T-cell (primary cell): ENCODE data around the gene NDUFA5. TPM values are rescaled to one million over a fixed set of nuclear protein-coding genes. Genes with fewer than 3 reads are reported as not detected.

ENCODE experiments used
- ATAC-seq, 4 experiments: fragments of 200-7000 bp in 3 of 4; fragments of 150-1000 bp in 1 of 4; cut with Tn5 transposase; replicated peaks in 1 of 4; 1 replicate in 3 of 4; 2 replicates in 1 of 4; pipeline ENCODE4 v1.10.0; 2021; ENCODE audit warnings: moderate library complexity in 3 of 4, mild to moderate bottlenecking in 2 of 4, moderate number of reproducible peaks in 1 of 4
- CTCF ChIA-PET, 2 donors: fragments of 300-600 bp; sonication (Branson Sonifier 250); formaldehyde crosslinking; loops; one replicate each; lab custom pipeline; 2022; ENCODE audit warnings: antibody characterized with exemption in 2 of 2; lab: Charles Lee
- POLR2A ChIA-PET, 2 donors: fragments of 300-600 bp; sonication (Branson Sonifier 250); formaldehyde crosslinking; loops; one replicate each; lab custom pipeline; 2022; ENCODE audit warnings: antibody characterized with exemption in 2 of 2; lab: Charles Lee
- DNase-seq, 35 experiments: peaks; one replicate each; pipeline versions ENCODE4 v3.0.0 to v3.0.0-alpha.2; 2013 to 2023
- H3K27ac ChIP-seq: one replicate; pipeline ENCODE4 v1.5.1; 2013; ENCODE audit warnings: low read length
- H3K27me3 ChIP-seq, 2 experiments: replicated peaks in 1 of 2; 1 replicate in 1 of 2; 2 replicates in 1 of 2; pipeline versions ENCODE4 v1.6.1 to v1.7.0; 2013; ENCODE audit warnings: low read length in 1 of 2, mixed read lengths in 1 of 2; ENCODE audit not compliant: control insufficient read depth in 2 of 2, insufficient read depth in 2 of 2; ENCODE audit errors: extremely low read depth in 1 of 2
- H3K36me3 ChIP-seq, 2 donors: 1 replicate in 1 of 2; 2 replicates in 1 of 2; pipeline versions ENCODE4 v1.6.1 to v1.7.0; 2013; ENCODE audit warnings: low read length in 1 of 2; ENCODE audit not compliant: control insufficient read depth in 2 of 2, insufficient read depth in 1 of 2; ENCODE audit errors: extremely low read depth in 1 of 2
- H3K4me1 ChIP-seq, 2 experiments: 1 replicate in 1 of 2; 2 replicates in 1 of 2; pipeline versions ENCODE4 v1.6.1 to v1.7.0; 2013; ENCODE audit warnings: low read length in 2 of 2, mixed read lengths in 1 of 2; ENCODE audit not compliant: insufficient read depth in 2 of 2, control insufficient read depth in 1 of 2; ENCODE audit errors: extremely low read depth in 1 of 2
- H3K4me3 ChIP-seq, 2 donors: 1 replicate in 1 of 2; 2 replicates in 1 of 2; pipeline versions ENCODE4 v1.5.1 to v1.7.0; 2013; ENCODE audit warnings: mild to moderate bottlenecking in 2 of 2, low read length in 1 of 2, moderate library complexity in 1 of 2; ENCODE audit not compliant: control insufficient read depth in 1 of 2; ENCODE audit errors: extremely low read depth in 1 of 2
- H3K9me3 ChIP-seq: 2 replicates; pipeline ENCODE4 v1.7.0; 2013
- H3K27ac Mint-ChIP-seq, 2 donors: one replicate each; pipeline ENCODE4 v1.8.0; 2020 to 2021; ENCODE audit warnings: mild to moderate bottlenecking in 2 of 2, mixed read lengths in 2 of 2
- H3K27me3 Mint-ChIP-seq, 2 donors: one replicate each; pipeline ENCODE4 v1.8.0; 2021 to 2022; ENCODE audit warnings: mixed read lengths in 2 of 2
- H3K36me3 Mint-ChIP-seq: one replicate; pipeline ENCODE4 v1.8.0; 2021; ENCODE audit warnings: mixed read lengths
- H3K4me1 Mint-ChIP-seq, 3 donors: one replicate each; pipeline ENCODE4 v1.8.0; 2020 to 2022; ENCODE audit warnings: mixed read lengths in 3 of 3, mild to moderate bottlenecking in 1 of 3
- H3K4me3 Mint-ChIP-seq, 3 donors: one replicate each; pipeline ENCODE4 v1.8.0; 2020 to 2022; ENCODE audit warnings: mild to moderate bottlenecking in 3 of 3, mixed read lengths in 3 of 3, moderate library complexity in 3 of 3
- H3K9me3 Mint-ChIP-seq, 3 donors: one replicate each; pipeline ENCODE4 v1.8.0; 2020 to 2022; ENCODE audit warnings: mixed read lengths in 3 of 3
- WGBS: methylation state at CpG from one replicate; pipeline ENCODE4 v1.1.5; 2013; ENCODE audit warnings: missing lambda C conversion rate; ENCODE audit not compliant: insufficient coverage; 5-methylcytosine and 5-hydroxymethylcytosine counted together
- total RNA-seq, 35 experiments: library from RNA in 6 of 35; stranded (reverse) in 6 of 35; fragments of 120-200 nt in 1 of 35; gene quantifications; one replicate each; pipeline versions ENCODE4 v1.2.1 to v1.2.4 and lab custom pipeline; 2013 to 2026

NDUFA5 gene
- total RNA-seq, 5 donors from 2014 or later (not counting 1 experiment from before 2014, with no cell fraction given): 47.0 to 56.5 (median 48.8) TPM

GRCh38 chr7:123598657-123599056, 41.0 kb upstream of the NDUFA5 start:
- H3K4me1 Mint-ChIP-seq: no peaks in the 10 kb centered on the region
- no peaks in the 10 kb centered on the region for H3K36me3 Mint-ChIP-seq
- Histone ChIP-seq H3K9me3 (no peaks in the 10 kb centered on the region), H3K4me1 (no peaks in the 10 kb centered on the region), H3K27ac (no peak overlapping the region), H3K36me3 (no peaks in the 10 kb centered on the region), H3K27me3 (peaks cover under 1 to 11% of the 10 kb centered on the region in 2 experiments), H3K4me3 (no peak overlapping the region)
- no peak for DNase-seq
- peaks cover 19 to 23% of the 10 kb centered on the region in 2 donors for H3K27me3 Mint-ChIP-seq
- no CpG with 5 or more reads among the region's 3 CpGs for WGBS
- no peak overlapping the region for H3K4me3 Mint-ChIP-seq
- no peaks in the 10 kb centered on the region for H3K9me3 Mint-ChIP-seq
- POLR2A ChIA-PET: interaction anchor here in 1 of 2 donors (0.6 kb wide), 1 partner anchor 10 kb away, joined by 3 read pairs; no protein-coding TSS in a partner anchor
- no peak overlapping the region for H3K27ac Mint-ChIP-seq
- no peak for ATAC-seq
- CTCF ChIA-PET: no interaction called here

DNA sequence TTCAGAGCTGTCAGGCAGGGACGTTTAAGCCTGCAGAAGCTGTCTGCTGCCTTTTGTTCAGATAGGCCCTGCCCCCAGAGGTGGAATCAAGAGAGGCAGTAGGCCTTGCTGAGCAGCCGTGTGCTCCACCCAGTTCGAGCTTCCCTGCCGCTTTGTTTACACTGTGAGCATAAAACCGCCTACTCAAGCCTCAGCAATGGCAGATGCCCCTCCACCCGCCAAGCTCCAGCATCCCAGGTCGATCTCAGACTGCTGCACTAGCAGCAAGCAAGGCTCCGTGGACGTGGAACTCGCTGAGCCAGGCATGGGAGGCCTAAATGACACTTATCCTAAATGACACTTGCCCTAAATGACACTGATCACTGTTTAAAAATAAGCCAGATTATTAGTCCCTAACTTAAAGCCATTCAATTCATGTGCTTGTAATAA, 37.2 kb upstream of the NDUFA5 start:
- H3K4me1 ChIP-seq: no peaks in the 10 kb centered on the region
- no peaks in the 10 kb centered on the region for H3K36me3 Mint-ChIP-seq
- DNase-seq (no peak), ATAC-seq (no peak)
- ChIA-PET POLR2A (no interaction called here), CTCF (no interaction called here)
- H3K27me3 ChIP-seq: peaks cover 0 to 11% of the 10 kb centered on the region in 2 experiments
- H3K27ac ChIP-seq: no peak overlapping the region
- peaks cover 40 to 54% of the 10 kb centered on the region in 2 donors for H3K27me3 Mint-ChIP-seq
- H3K36me3 ChIP-seq: no peaks in the 10 kb centered on the region
- no peak overlapping the region for H3K27ac Mint-ChIP-seq
- no peaks in the 10 kb centered on the region for H3K4me1 Mint-ChIP-seq
- H3K4me3 Mint-ChIP-seq: no peak overlapping the region
- no peak overlapping the region for H3K4me3 ChIP-seq
- no peaks in the 10 kb centered on the region for H3K9me3 Mint-ChIP-seq
- H3K9me3 ChIP-seq: no peaks in the 10 kb centered on the region
- 73% methylated on average over 10 of the region's 10 CpGs for WGBS

- H3K4me1 ChIP-seq: no peaks in the 10 kb centered on the region
- no peak overlapping the region for H3K27ac ChIP-seq
- CTCF ChIA-PET: no interaction called here
- H3K27me3 Mint-ChIP-seq: peaks cover 33 to 38% of the 10 kb centered on the region in 2 donors
- H3K4me1 Mint-ChIP-seq: no peaks in the 10 kb centered on the region
- WGBS: no CpG with 5 or more reads among the region's 2 CpGs
- no peak for ATAC-seq
- POLR2A ChIA-PET: interaction anchor here in 1 of 2 donors (0.7 to 0.8 kb wide), 2 partner anchors 10 to 28 kb away, joined by 3 to 4 read pairs; no protein-coding TSS in a partner anchor
- H3K36me3 Mint-ChIP-seq: no peaks in the 10 kb centered on the region
- no peak for DNase-seq
- no peaks in the 10 kb centered on the region for H3K36me3 ChIP-seq
- no peak overlapping the region for H3K4me3 ChIP-seq
- no peak overlapping the region for H3K27ac Mint-ChIP-seq
- H3K9me3 Mint-ChIP-seq: no peaks in the 10 kb centered on the region
- H3K4me3 Mint-ChIP-seq: no peak overlapping the region
- no peaks in the 10 kb centered on the region for H3K27me3 ChIP-seq
- H3K9me3 ChIP-seq: no peaks in the 10 kb centered on the region
Observed at GRCh38 chr7:123588376-123588775, 30.8 kb upstream of the NDUFA5 start.

GRCh38 chr7:123583821-123584220, 26.2 kb upstream of the NDUFA5 start:
- peaks cover 13 to 19% of the 10 kb centered on the region in 2 donors for H3K27me3 Mint-ChIP-seq
- no peaks in the 10 kb centered on the region for H3K36me3 Mint-ChIP-seq
- H3K9me3 Mint-ChIP-seq: no peaks in the 10 kb centered on the region
- DNase-seq (no peak), ATAC-seq (no peak)
- POLR2A ChIA-PET: no interaction called here
- Histone ChIP-seq H3K4me1 (no peaks in the 10 kb centered on the region), H3K9me3 (no peaks in the 10 kb centered on the region), H3K4me3 (no peak overlapping the region), H3K27me3 (peaks cover 0 to 4% of the 10 kb centered on the region in 2 experiments), H3K27ac (no peak overlapping the region), H3K36me3 (no peaks in the 10 kb centered on the region)
- H3K4me1 Mint-ChIP-seq: no peaks in the 10 kb centered on the region
- CTCF ChIA-PET: interaction anchor here in 1 of 2 donors (0.7 to 0.8 kb wide), 2 partner anchors 41 to 72 kb away, joined by 3 to 5 read pairs; partner anchors contain the start of gene LMOD2
- WGBS: no CpG with 5 or more reads among the region's 4 CpGs
- H3K27ac Mint-ChIP-seq: no peak overlapping the region
- no peak overlapping the region for H3K4me3 Mint-ChIP-seq

GRCh38 chr7:123581162-123581459, 23.5 kb upstream of the NDUFA5 start:
- no peak overlapping the region for H3K27ac ChIP-seq
- Mint-ChIP-seq H3K27ac (no peak overlapping the region), H3K36me3 (no peaks in the 10 kb centered on the region), H3K4me1 (no peaks in the 10 kb centered on the region), H3K9me3 (no peaks in the 10 kb centered on the region), H3K4me3 (no peak overlapping the region), H3K27me3 (peaks cover 19 to 20% of the 10 kb centered on the region in 2 donors)
- no CpG with 5 or more reads among the region's 2 CpGs for WGBS
- H3K4me3 ChIP-seq: no peak overlapping the region
- CTCF ChIA-PET: interaction anchor here (0.6 to 1.4 kb wide), 2 partner anchors 8 to 33 kb away, joined by 3 to 4 read pairs; no protein-coding TSS in a partner anchor
- DNase-seq (no peak), ATAC-seq (no peak)
- no peaks in the 10 kb centered on the region for H3K36me3 ChIP-seq
- POLR2A ChIA-PET: interaction anchor here in 1 of 2 donors (0.7 kb wide), 1 partner anchor 1232 kb away, joined by 4 read pairs; no protein-coding TSS in a partner anchor
- no peaks in the 10 kb centered on the region for H3K9me3 ChIP-seq
- H3K4me1 ChIP-seq: no peaks in the 10 kb centered on the region
- peaks cover 2 to 4% of the 10 kb centered on the region in 2 experiments for H3K27me3 ChIP-seq

DNA sequence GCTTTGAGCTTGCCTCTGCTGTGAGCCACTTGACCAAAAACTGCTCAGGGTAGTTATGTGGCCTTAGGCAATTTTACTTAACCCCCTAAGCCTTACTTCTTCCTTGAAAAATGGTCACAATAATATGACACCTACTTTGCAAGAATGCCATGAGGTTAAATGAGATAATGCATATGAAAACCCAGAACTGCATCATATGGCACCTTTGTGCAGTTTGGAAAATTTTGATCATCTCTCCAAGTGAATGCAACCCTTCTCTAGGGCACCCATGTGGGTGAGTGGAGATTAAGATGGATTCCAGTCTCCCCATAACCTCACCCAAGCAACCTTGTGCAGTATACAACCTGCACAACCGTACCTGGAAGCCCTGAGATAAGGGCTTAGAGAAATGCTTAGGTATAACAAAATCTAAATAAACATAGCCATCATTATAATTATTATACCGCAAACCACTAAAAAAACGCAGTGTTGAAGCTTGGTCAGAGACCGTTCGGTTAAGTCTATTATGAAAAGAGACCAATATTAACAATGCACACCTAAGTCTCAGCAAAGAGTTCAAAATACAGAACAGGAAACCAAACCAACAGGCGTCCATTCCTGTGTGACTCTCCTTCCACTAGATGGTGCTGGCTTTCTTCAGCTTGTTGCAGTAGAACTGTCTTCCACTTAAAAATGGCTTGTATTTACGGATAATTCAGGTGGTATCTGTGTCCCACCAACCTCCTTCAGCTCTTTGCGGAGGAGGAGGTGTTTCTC, 23.0 kb upstream of the NDUFA5 start:
- peak in 1 of 4 experiments; percentile 48 for ATAC-seq
- ChIA-PET POLR2A (interaction anchor here in 1 of 2 donors (0.7 kb wide), 1 partner anchor 1232 kb away, joined by 4 read pairs; no protein-coding TSS in a partner anchor), CTCF (interaction anchor here in 1 of 2 donors (1.4 kb wide), 1 partner anchor 7 kb away, joined by 3 read pairs; no protein-coding TSS in a partner anchor)
- no peaks in the 10 kb centered on the region for H3K4me1 Mint-ChIP-seq
- H3K27ac ChIP-seq: no peak overlapping the region
- no peak overlapping the region for H3K4me3 ChIP-seq
- no peaks in the 10 kb centered on the region for H3K36me3 Mint-ChIP-seq
- 44% methylated on average over 3 of the region's 8 CpGs for WGBS
- H3K27me3 ChIP-seq: peaks cover 2 to 4% of the 10 kb centered on the region in 2 experiments
- peaks cover 19 to 20% of the 10 kb centered on the region in 2 donors for H3K27me3 Mint-ChIP-seq
- H3K9me3 ChIP-seq: no peaks in the 10 kb centered on the region
- H3K36me3 ChIP-seq: no peaks in the 10 kb centered on the region
- H3K4me1 ChIP-seq: no peaks in the 10 kb centered on the region
- no peaks in the 10 kb centered on the region for H3K9me3 Mint-ChIP-seq
- H3K4me3 Mint-ChIP-seq: no peak overlapping the region
- H3K27ac Mint-ChIP-seq: no peak overlapping the region
- peak in 1 of 35 experiments; percentile 31 for DNase-seq
